ENCODE measurements around the gene MIX23.

Gene MIX23

GRCh38 chr3:122343654-122344053 is 39.4 kb downstream of the MIX23 start:
- Histone ChIP-seq H4K8ac (ENCODE audit: low read depth, low read length) (no peak overlapping the region), H3K14ac (ENCODE audit: low read length) (no peak overlapping the region), H3K23ac (ENCODE audit: low read depth, low read length, poor library complexity) (no peak overlapping the region), H2BK5ac (ENCODE audit: low read length) (no peak overlapping the region), H3K36me3 (replicated peaks in 1 of 2; ENCODE audit: control insufficient read depth in 2 of 2, insufficient read depth in 2 of 2, low read length in 2 of 2) (peaks cover 0 to 2% of the 10 kb centered on the region in 2 donors), H4K91ac (ENCODE audit: low read depth, low read length, poor library complexity) (no peak overlapping the region), H3K27me3 (ENCODE audit: control insufficient read depth in 3 of 3, insufficient read depth in 3 of 3, low read depth in 1 of 3, low read length in 3 of 3) (peaks cover 0 to 2% (median 0%) of the 10 kb centered on the region in 3 experiments), H3K18ac (ENCODE audit: low read length) (no peak overlapping the region), H3K4me3 (ENCODE audit: low read length in 2 of 2) (no peak overlapping the region), H2BK120ac (ENCODE audit: low read depth, low read length) (no peak overlapping the region), H2BK15ac (ENCODE audit: low read length) (no peak overlapping the region), H2AK5ac (ENCODE audit: low read depth, low read length) (no peak overlapping the region), H3K4ac (ENCODE audit: low read length) (no peak overlapping the region), H3K9me3 (replicated peaks in 1 of 2; ENCODE audit: control insufficient read depth in 2 of 2, insufficient read depth in 1 of 2, low read depth in 1 of 2, low read length in 2 of 2) (peaks cover 0 to 4% of the 10 kb centered on the region in 2 donors), H2BK12ac (ENCODE audit: low read length) (no peak overlapping the region), H3K79me1 (ENCODE audit: low read depth, low read length) (no peaks in the 10 kb centered on the region), H3K4me1 (ENCODE audit: control insufficient read depth in 2 of 2, insufficient read depth in 1 of 2, low read depth in 1 of 2, low read length in 2 of 2) (no peaks in the 10 kb centered on the region), H3K27ac (replicated peaks; ENCODE audit: low read length) (no peak overlapping the region), H3K4me2 (ENCODE audit: insufficient read depth, low read length, poor library complexity, severe bottlenecking) (no peak overlapping the region), H2AFZ (ENCODE audit: low read length) (no peak overlapping the region), H3K9ac (ENCODE audit: low read depth, low read length, poor library complexity) (no peak overlapping the region)
- DNase-seq (ENCODE audit: low spot score), result no peak
- WGBS, 2 donors (ENCODE audit: extremely low coverage in 2 of 2, insufficient read length in 2 of 2, insufficient replicate concordance in 1 of 2), result no CpG with 5 or more reads among the region's 2 CpGs

GRCh38 chr3:122342803-122343202 is 40.2 kb downstream of the MIX23 start:
- no CpG with 5 or more reads among the region's 1 CpG for WGBS, 2 donors (ENCODE audit: extremely low coverage in 2 of 2, insufficient read length in 2 of 2, insufficient replicate concordance in 1 of 2)
- Histone ChIP-seq H3K27ac (replicated peaks; ENCODE audit: low read length) (no peak overlapping the region), H4K8ac (ENCODE audit: low read depth, low read length) (no peak overlapping the region), H4K91ac (ENCODE audit: low read depth, low read length, poor library complexity) (no peak overlapping the region), H2AK5ac (ENCODE audit: low read depth, low read length) (no peak overlapping the region), H3K36me3 (replicated peaks in 1 of 2; ENCODE audit: control insufficient read depth in 2 of 2, insufficient read depth in 2 of 2, low read length in 2 of 2) (no peaks in the 10 kb centered on the region), H2AFZ (ENCODE audit: low read length) (no peak overlapping the region), H3K79me1 (ENCODE audit: low read depth, low read length) (no peaks in the 10 kb centered on the region), H3K4ac (ENCODE audit: low read length) (no peak overlapping the region), H3K4me2 (ENCODE audit: insufficient read depth, low read length, poor library complexity, severe bottlenecking) (no peak overlapping the region), H3K9ac (ENCODE audit: low read depth, low read length, poor library complexity) (no peak overlapping the region), H2BK12ac (ENCODE audit: low read length) (no peak overlapping the region), H3K9me3 (replicated peaks in 1 of 2; ENCODE audit: control insufficient read depth in 2 of 2, insufficient read depth in 1 of 2, low read depth in 1 of 2, low read length in 2 of 2) (peaks cover 0 to under 1% of the 10 kb centered on the region in 2 donors), H3K27me3 (ENCODE audit: control insufficient read depth in 3 of 3, insufficient read depth in 3 of 3, low read depth in 1 of 3, low read length in 3 of 3) (peaks cover 0 to 5% (median 0%) of the 10 kb centered on the region in 3 experiments), H3K18ac (ENCODE audit: low read length) (no peak overlapping the region), H2BK5ac (ENCODE audit: low read length) (no peak overlapping the region), H3K4me3 (ENCODE audit: low read length in 2 of 2) (no peak overlapping the region), H2BK120ac (ENCODE audit: low read depth, low read length) (no peak overlapping the region), H3K23ac (ENCODE audit: low read depth, low read length, poor library complexity) (no peak overlapping the region), H3K14ac (ENCODE audit: low read length) (no peak overlapping the region), H2BK15ac (ENCODE audit: low read length) (no peak overlapping the region), H3K4me1 (ENCODE audit: control insufficient read depth in 2 of 2, insufficient read depth in 1 of 2, low read depth in 1 of 2, low read length in 2 of 2) (no peaks in the 10 kb centered on the region)
- DNase-seq (ENCODE audit: low spot score), result no peak

GRCh38 chr3:122332551-122332950 is 50.5 kb downstream of the MIX23 start:
- Histone ChIP-seq H4K8ac (ENCODE audit: low read depth, low read length) (no peak overlapping the region), H3K14ac (ENCODE audit: low read length) (no peak overlapping the region), H3K4me1 (ENCODE audit: control insufficient read depth in 2 of 2, insufficient read depth in 1 of 2, low read depth in 1 of 2, low read length in 2 of 2) (no peaks in the 10 kb centered on the region), H3K27me3 (ENCODE audit: control insufficient read depth in 3 of 3, insufficient read depth in 3 of 3, low read depth in 1 of 3, low read length in 3 of 3) (peaks cover 0 to 14% (median 0%) of the 10 kb centered on the region in 3 experiments), H2AK5ac (ENCODE audit: low read depth, low read length) (no peak overlapping the region), H3K4me3 (ENCODE audit: low read length in 2 of 2) (no peak overlapping the region), H3K23ac (ENCODE audit: low read depth, low read length, poor library complexity) (no peak overlapping the region), H2BK120ac (ENCODE audit: low read depth, low read length) (no peak overlapping the region), H3K79me1 (ENCODE audit: low read depth, low read length) (no peaks in the 10 kb centered on the region), H3K36me3 (replicated peaks in 1 of 2; ENCODE audit: control insufficient read depth in 2 of 2, insufficient read depth in 2 of 2, low read length in 2 of 2) (no peaks in the 10 kb centered on the region), H3K4me2 (ENCODE audit: insufficient read depth, low read length, poor library complexity, severe bottlenecking) (no peak overlapping the region), H3K4ac (ENCODE audit: low read length) (no peak overlapping the region), H3K9me3 (replicated peaks in 1 of 2; ENCODE audit: control insufficient read depth in 2 of 2, insufficient read depth in 1 of 2, low read depth in 1 of 2, low read length in 2 of 2) (no peaks in the 10 kb centered on the region), H3K18ac (ENCODE audit: low read length) (no peak overlapping the region), H2BK15ac (ENCODE audit: low read length) (no peak overlapping the region), H2AFZ (ENCODE audit: low read length) (no peak overlapping the region), H2BK12ac (ENCODE audit: low read length) (no peak overlapping the region), H3K9ac (ENCODE audit: low read depth, low read length, poor library complexity) (no peak overlapping the region), H4K91ac (ENCODE audit: low read depth, low read length, poor library complexity) (no peak overlapping the region), H3K27ac (replicated peaks; ENCODE audit: low read length) (no peak overlapping the region), H2BK5ac (ENCODE audit: low read length) (no peak overlapping the region)
- DNase-seq (ENCODE audit: low spot score), result no peak
- no CpG with 5 or more reads among the region's 8 CpGs for WGBS, 2 donors (ENCODE audit: extremely low coverage in 2 of 2, insufficient read length in 2 of 2, insufficient replicate concordance in 1 of 2)

GRCh38 chr3:122331886-122332285 is 51.1 kb downstream of the MIX23 start:
- Histone ChIP-seq H4K91ac (ENCODE audit: low read depth, low read length, poor library complexity) (no peak overlapping the region), H2AFZ (ENCODE audit: low read length) (no peak overlapping the region), H3K79me1 (ENCODE audit: low read depth, low read length) (no peaks in the 10 kb centered on the region), H2BK120ac (ENCODE audit: low read depth, low read length) (no peak overlapping the region), H3K27me3 (ENCODE audit: control insufficient read depth in 3 of 3, insufficient read depth in 3 of 3, low read depth in 1 of 3, low read length in 3 of 3) (peaks cover 0 to 13% (median 0%) of the 10 kb centered on the region in 3 experiments), H3K9ac (ENCODE audit: low read depth, low read length, poor library complexity) (no peak overlapping the region), H2AK5ac (ENCODE audit: low read depth, low read length) (no peak overlapping the region), H3K4me2 (ENCODE audit: insufficient read depth, low read length, poor library complexity, severe bottlenecking) (no peak overlapping the region), H3K4me3 (ENCODE audit: low read length in 2 of 2) (no peak overlapping the region), H3K23ac (ENCODE audit: low read depth, low read length, poor library complexity) (no peak overlapping the region), H3K9me3 (replicated peaks in 1 of 2; ENCODE audit: control insufficient read depth in 2 of 2, insufficient read depth in 1 of 2, low read depth in 1 of 2, low read length in 2 of 2) (no peaks in the 10 kb centered on the region), H2BK15ac (ENCODE audit: low read length) (no peak overlapping the region), H2BK12ac (ENCODE audit: low read length) (no peak overlapping the region), H3K18ac (ENCODE audit: low read length) (no peak overlapping the region), H3K4me1 (ENCODE audit: control insufficient read depth in 2 of 2, insufficient read depth in 1 of 2, low read depth in 1 of 2, low read length in 2 of 2) (no peaks in the 10 kb centered on the region), H3K27ac (replicated peaks; ENCODE audit: low read length) (no peak overlapping the region), H2BK5ac (ENCODE audit: low read length) (no peak overlapping the region), H3K4ac (ENCODE audit: low read length) (no peak overlapping the region), H3K14ac (ENCODE audit: low read length) (no peak overlapping the region), H3K36me3 (replicated peaks in 1 of 2; ENCODE audit: control insufficient read depth in 2 of 2, insufficient read depth in 2 of 2, low read length in 2 of 2) (no peaks in the 10 kb centered on the region), H4K8ac (ENCODE audit: low read depth, low read length) (no peak overlapping the region)
- no CpG with 5 or more reads among the region's 4 CpGs for WGBS, 2 donors (ENCODE audit: extremely low coverage in 2 of 2, insufficient read length in 2 of 2, insufficient replicate concordance in 1 of 2)
- DNase-seq (ENCODE audit: low spot score), result no peak
